Measurements from ENCODE around the gene PLCB4.

GRCh38 chr20:9122571-9122970 lies 53.7 kb downstream of the PLCB4 start:
- no peak for TF ChIP-seq CTCF (IDR thresholded peaks at IDR 0.05)
- no peak for TF ChIP-seq POLR2A (IDR thresholded peaks at IDR 0.05)
